ENCODE measurements around the gene ABHD8. TPM values are rescaled to one million over a fixed set of nuclear protein-coding genes. Genes with fewer than 3 reads are reported as not detected.

ABHD8 gene
- total RNA-seq, 1 donor from 2014 or later, result 4.6 TPM

DNA sequence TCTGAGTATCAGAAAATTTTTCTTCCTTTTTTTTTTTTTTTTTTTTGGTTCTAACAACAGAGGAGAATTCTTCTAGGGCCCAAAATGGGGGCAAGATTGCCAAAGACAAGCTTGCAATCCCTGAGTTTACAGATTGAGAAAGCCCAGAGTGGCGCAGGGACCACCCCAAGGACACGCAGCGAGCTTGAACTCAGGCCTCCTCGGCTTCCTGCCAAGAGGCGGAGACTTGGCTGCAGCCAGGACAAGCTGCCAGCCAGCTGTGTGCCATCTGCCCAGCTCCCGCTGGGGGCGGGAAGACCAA is 1.9 kb upstream of the ABHD8 start:
- peaks cover 7% of the 10 kb centered on the region for H4K20me1 ChIP-seq (ENCODE audit: low read depth)
- H3K4me3 Mint-ChIP-seq, result peak overlapping the region; percentile 91
- no peak overlapping the region for H2AFZ ChIP-seq (replicated peaks)
- peak overlapping the region; percentile 90 for H3K4me2 ChIP-seq
- H3K4me3 ChIP-seq, result peak overlapping the region; percentile 87
- H3K36me3 Mint-ChIP-seq, result peaks cover 5% of the 10 kb centered on the region
- H3K4me1 Mint-ChIP-seq, result peaks cover 38% of the 10 kb centered on the region
- no peak for DNase-seq (ENCODE audit: low spot score)
- no peak overlapping the region for H3K27ac ChIP-seq
- H3K9ac ChIP-seq, result no peak overlapping the region
- H3K9me3 Mint-ChIP-seq, result no peaks in the 10 kb centered on the region
- TF ChIP-seq EZH2phosphoT487 (IDR thresholded peaks at IDR 0.05) (no peak), EZH2 (IDR thresholded peaks at IDR 0.05) (no peak)
- TF ChIP-seq, protein P1, sequence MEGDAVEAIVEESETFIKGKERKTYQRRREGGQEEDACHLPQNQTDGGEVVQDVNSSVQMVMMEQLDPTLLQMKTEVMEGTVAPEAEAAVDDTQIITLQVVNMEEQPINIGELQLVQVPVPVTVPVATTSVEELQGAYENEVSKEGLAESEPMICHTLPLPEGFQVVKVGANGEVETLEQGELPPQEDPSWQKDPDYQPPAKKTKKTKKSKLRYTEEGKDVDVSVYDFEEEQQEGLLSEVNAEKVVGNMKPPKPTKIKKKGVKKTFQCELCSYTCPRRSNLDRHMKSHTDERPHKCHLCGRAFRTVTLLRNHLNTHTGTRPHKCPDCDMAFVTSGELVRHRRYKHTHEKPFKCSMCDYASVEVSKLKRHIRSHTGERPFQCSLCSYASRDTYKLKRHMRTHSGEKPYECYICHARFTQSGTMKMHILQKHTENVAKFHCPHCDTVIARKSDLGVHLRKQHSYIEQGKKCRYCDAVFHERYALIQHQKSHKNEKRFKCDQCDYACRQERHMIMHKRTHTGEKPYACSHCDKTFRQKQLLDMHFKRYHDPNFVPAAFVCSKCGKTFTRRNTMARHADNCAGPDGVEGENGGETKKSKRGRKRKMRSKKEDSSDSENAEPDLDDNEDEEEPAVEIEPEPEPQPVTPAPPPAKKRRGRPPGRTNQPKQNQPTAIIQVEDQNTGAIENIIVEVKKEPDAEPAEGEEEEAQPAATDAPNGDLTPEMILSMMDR (IDR thresholded peaks at IDR 0.05), result no peak
- peaks cover 7% of the 10 kb centered on the region for H3K27me3 Mint-ChIP-seq (ENCODE audit: insufficient read depth, low read depth)
- peaks cover 8% of the 10 kb centered on the region for H3K4me1 ChIP-seq
- H3K9me3 ChIP-seq (ENCODE audit: low read depth), result no peaks in the 10 kb centered on the region
- H3K27ac Mint-ChIP-seq, result no peak overlapping the region
- H3K36me3 ChIP-seq, result no peaks in the 10 kb centered on the region
- H3K27me3 ChIP-seq, result no peaks in the 10 kb centered on the region
- H3F3A ChIP-seq (ENCODE audit: low read depth), result peaks cover 49% of the 10 kb centered on the region
- peaks cover 17% of the 10 kb centered on the region for H3K79me2 ChIP-seq (ENCODE audit: low read depth)

DNA sequence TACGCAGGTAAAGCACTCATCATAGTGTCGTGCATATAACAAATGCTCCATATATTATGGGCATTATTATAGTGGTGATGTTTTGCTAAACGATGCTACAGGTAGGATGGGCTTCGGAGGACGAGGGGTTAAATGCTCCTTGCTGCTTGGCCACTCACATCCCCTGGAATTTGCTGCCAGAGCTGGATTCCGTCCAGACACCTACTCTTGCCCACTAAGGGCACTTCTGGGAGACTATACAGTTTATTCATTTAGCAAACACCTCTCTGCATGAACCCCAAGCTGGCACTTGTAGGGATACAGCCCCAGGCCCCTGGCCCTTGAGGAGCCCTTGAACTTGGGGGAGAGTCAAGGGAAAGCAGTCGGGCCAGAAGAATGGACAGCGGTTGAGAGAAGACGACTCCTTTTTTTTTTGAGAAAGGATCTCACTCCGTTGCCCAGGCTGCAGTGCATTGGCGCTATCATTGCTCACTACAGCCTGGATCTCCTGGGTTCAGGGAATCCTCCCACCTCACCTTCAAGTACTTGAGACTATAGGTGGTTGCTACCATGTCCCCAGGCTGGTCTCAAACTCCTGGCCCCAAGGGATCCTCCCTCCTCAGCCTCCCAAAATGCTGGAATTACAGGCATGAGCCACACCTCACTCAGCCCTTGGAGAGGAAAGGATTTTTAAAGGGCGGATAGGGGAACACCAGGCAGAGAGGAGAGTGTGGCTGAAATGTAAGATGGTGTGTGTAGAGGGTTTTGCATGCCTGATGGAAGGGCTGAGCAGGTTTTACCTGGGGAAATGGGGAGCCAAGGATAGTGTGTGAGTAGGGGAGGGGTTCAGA is 1.4 kb upstream of the ABHD8 start:
- no peaks in the 10 kb centered on the region for H3K27me3 ChIP-seq
- H3K4me3 ChIP-seq, result no peak overlapping the region
- peaks cover 11% of the 10 kb centered on the region for H3K79me2 ChIP-seq (ENCODE audit: low read depth)
- no peak overlapping the region for H3K27ac ChIP-seq
- Mint-ChIP-seq H3K27ac (no peak overlapping the region), H3K9me3 (no peaks in the 10 kb centered on the region), H3K4me3 (peak overlapping the region; percentile 91), H3K27me3 (ENCODE audit: insufficient read depth, low read depth) (peaks cover 7% of the 10 kb centered on the region), H3K4me1 (peaks cover 36% of the 10 kb centered on the region), H3K36me3 (peaks cover 5% of the 10 kb centered on the region)
- H2AFZ ChIP-seq (replicated peaks), result no peak overlapping the region
- no peak overlapping the region for H3K9ac ChIP-seq
- H3K9me3 ChIP-seq (ENCODE audit: low read depth), result no peaks in the 10 kb centered on the region
- H3F3A ChIP-seq (ENCODE audit: low read depth), result peaks cover 43% of the 10 kb centered on the region
- H3K4me2 ChIP-seq, result peak overlapping the region; percentile 90
- no peaks in the 10 kb centered on the region for H3K36me3 ChIP-seq
- DNase-seq (ENCODE audit: low spot score), result no peak
- TF ChIP-seq EZH2 (IDR thresholded peaks at IDR 0.05), result no peak
- TF ChIP-seq, protein P1 (IDR thresholded peaks at IDR 0.05), result no peak
- TF ChIP-seq EZH2phosphoT487 (IDR thresholded peaks at IDR 0.05), result no peak
- H3K4me1 ChIP-seq, result peaks cover 6% of the 10 kb centered on the region
- H4K20me1 ChIP-seq (ENCODE audit: low read depth), result peaks cover 1% of the 10 kb centered on the region

DNA sequence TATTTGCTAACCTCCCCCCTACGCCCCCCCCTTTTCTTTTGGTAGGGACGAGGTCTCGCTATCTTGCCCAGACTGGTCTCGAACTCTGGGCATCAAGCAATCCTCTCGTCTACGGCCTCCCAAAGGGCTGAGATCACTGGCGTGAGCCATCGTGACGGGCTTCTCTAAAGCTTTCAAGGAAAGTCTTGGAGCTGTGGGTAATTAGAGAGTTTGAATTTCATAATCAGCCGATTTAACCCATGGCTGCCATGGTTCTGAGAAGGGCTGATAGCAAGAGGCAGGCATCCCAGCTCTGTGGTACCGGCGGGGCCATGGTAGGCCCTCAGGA is 679 bp upstream of the ABHD8 start:
- no peaks in the 10 kb centered on the region for H4K20me1 ChIP-seq (ENCODE audit: low read depth)
- peaks cover 6% of the 10 kb centered on the region for H3K4me1 ChIP-seq
- H3K4me2 ChIP-seq, result peak overlapping the region; percentile 67
- no peak overlapping the region for H3K9ac ChIP-seq
- Mint-ChIP-seq H3K36me3 (peaks cover 6% of the 10 kb centered on the region), H3K27me3 (ENCODE audit: insufficient read depth, low read depth) (peaks cover 7% of the 10 kb centered on the region), H3K4me1 (peaks cover 32% of the 10 kb centered on the region), H3K9me3 (no peaks in the 10 kb centered on the region), H3K27ac (no peak overlapping the region), H3K4me3 (peak overlapping the region; percentile 91)
- no peak overlapping the region for H3K4me3 ChIP-seq
- H2AFZ ChIP-seq (replicated peaks), result no peak overlapping the region
- no peaks in the 10 kb centered on the region for H3K9me3 ChIP-seq (ENCODE audit: low read depth)
- peaks cover 11% of the 10 kb centered on the region for H3K79me2 ChIP-seq (ENCODE audit: low read depth)
- peaks cover 42% of the 10 kb centered on the region for H3F3A ChIP-seq (ENCODE audit: low read depth)
- H3K27ac ChIP-seq, result no peak overlapping the region
- H3K27me3 ChIP-seq, result no peaks in the 10 kb centered on the region
- no peak for DNase-seq (ENCODE audit: low spot score)
- TF ChIP-seq EZH2 (IDR thresholded peaks at IDR 0.05), result no peak
- no peak for TF ChIP-seq EZH2phosphoT487 (IDR thresholded peaks at IDR 0.05)
- TF ChIP-seq, protein P1 (IDR thresholded peaks at IDR 0.05), result no peak
- H3K36me3 ChIP-seq, result no peaks in the 10 kb centered on the region
